Nephron progenitor cell (in vitro differentiated cells): ENCODE measurements around the gene FERMT1.
A peak's percentile ranks its signal among the peaks of the same experiment; 100 is the strongest.

Experiments used
- DNase-seq: peaks from one replicate; pipeline ENCODE4 v3.0.0; 2021
- H3K27ac Mint-ChIP-seq: 2 replicates; pipeline ENCODE4 v1.8.0; 2021; ENCODE audit warnings: mild to moderate bottlenecking, moderate library complexity, mixed read lengths
- H3K27me3 Mint-ChIP-seq: 2 replicates; pipeline ENCODE4 v1.8.0; 2021; ENCODE audit warnings: mild to moderate bottlenecking, low read depth, mixed read lengths; ENCODE audit not compliant: poor library complexity
- H3K36me3 Mint-ChIP-seq: 2 replicates; pipeline ENCODE4 v1.8.0; 2021; ENCODE audit warnings: low read depth, mixed read lengths
- H3K4me1 Mint-ChIP-seq: 2 replicates; pipeline ENCODE4 v1.8.0; 2021; ENCODE audit warnings: mixed read lengths
- H3K4me3 Mint-ChIP-seq: 2 replicates; pipeline ENCODE4 v1.8.0; 2021; ENCODE audit warnings: mild to moderate bottlenecking, moderate library complexity, mixed read lengths
- H3K9me3 Mint-ChIP-seq: 2 replicates; pipeline ENCODE4 v1.8.0; 2021; ENCODE audit warnings: mild to moderate bottlenecking, moderate library complexity, mixed read lengths
- CTCF ChIP-seq: fragments of 200-600 bp; sonication (generic); IDR thresholded peaks from 2 replicates; pipeline ENCODE4 v1.5.0; 2021; ENCODE audit warnings: antibody characterized with exemption

Gene FERMT1

DNA sequence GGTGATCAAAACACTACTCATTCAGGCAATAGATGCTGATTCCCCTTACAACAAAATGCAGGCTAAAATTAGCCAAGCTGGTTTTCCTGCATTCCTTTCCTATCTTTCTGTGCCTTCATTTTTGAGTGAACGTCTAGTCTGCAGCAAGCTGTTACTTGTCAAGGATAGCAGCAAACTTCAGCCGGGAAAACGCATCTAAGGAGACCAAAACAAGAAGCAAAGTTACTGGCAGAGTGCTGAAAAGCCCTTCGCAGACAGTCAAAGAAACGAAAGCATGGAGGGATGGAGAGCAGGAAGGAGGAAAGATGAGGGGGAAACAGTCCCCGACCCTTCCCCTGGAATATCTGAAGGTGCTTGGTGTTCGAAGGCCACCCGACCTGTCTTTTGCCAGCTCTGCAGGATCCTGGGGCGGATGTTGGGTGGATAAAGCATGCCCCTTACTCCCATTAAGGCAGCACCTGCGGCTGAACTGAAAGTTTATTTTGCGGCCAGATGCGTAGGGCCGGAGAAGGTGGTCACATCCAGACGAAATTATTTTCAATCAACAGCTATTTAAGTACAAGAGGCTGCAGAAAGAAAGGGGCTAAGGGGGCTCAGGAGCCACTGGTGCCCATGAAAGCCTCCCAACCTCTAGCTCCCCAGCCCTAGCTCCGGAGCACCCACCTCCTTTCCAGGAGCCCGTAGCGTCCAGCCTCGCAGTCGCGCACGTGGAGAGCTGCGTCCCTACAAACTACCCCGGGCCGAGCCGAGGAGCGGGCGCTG is 538 bp downstream of the FERMT1 start:
- DNase-seq, result no peak
- H3K4me3 Mint-ChIP-seq, result peak overlapping the region; percentile 74
- TF ChIP-seq CTCF, result no peak
- H3K27me3 Mint-ChIP-seq, result peaks cover 70% of the 10 kb centered on the region
- no peaks in the 10 kb centered on the region for H3K9me3 Mint-ChIP-seq
- no peak overlapping the region for H3K27ac Mint-ChIP-seq
- H3K4me1 Mint-ChIP-seq, result peaks cover 11% of the 10 kb centered on the region
- no peaks in the 10 kb centered on the region for H3K36me3 Mint-ChIP-seq

- Mint-ChIP-seq H3K27ac (no peak overlapping the region), H3K4me3 (no peak overlapping the region), H3K27me3 (peaks cover 63% of the 10 kb centered on the region), H3K4me1 (peaks cover 11% of the 10 kb centered on the region), H3K36me3 (no peaks in the 10 kb centered on the region), H3K9me3 (no peaks in the 10 kb centered on the region)
- no peak for TF ChIP-seq CTCF
- DNase-seq, result no peak
Observed at GRCh38 chr20:6121504-6121903, 1.3 kb downstream of the FERMT1 start.

DNA sequence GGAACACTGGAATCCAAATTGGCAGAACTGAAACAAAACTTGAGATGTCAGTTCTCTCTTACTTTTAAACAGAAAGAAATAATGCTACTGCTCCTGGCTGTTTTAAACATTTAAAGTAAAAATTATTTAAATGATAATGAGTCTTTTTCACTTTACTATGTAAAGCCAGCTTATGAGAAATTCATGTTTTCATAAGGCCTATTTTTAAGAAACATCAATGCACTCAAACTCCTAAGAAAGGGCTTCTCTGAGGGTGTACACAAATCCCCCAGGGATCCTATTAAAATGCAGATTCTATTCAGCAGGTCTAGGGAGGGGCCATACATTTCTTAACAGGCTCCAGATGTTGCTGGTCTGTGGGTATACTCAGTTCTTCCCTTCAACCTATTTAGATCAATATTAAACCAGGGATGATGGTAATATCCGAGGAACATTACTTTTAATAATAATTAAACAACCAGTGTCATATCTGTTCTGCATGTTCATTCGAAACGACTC is 2.3 kb downstream of the FERMT1 start:
- peaks cover 54% of the 10 kb centered on the region for H3K27me3 Mint-ChIP-seq
- peaks cover 11% of the 10 kb centered on the region for H3K4me1 Mint-ChIP-seq
- no peak overlapping the region for H3K4me3 Mint-ChIP-seq
- no peak overlapping the region for H3K27ac Mint-ChIP-seq
- DNase-seq, result no peak
- TF ChIP-seq CTCF, result no peak
- no peaks in the 10 kb centered on the region for H3K9me3 Mint-ChIP-seq
- H3K36me3 Mint-ChIP-seq, result no peaks in the 10 kb centered on the region

GRCh38 chr20:6116758-6117157 is 6.1 kb downstream of the FERMT1 start:
- Mint-ChIP-seq H3K9me3 (peaks cover 30% of the 10 kb centered on the region), H3K27ac (no peak overlapping the region), H3K36me3 (peaks cover 27% of the 10 kb centered on the region), H3K4me1 (no peaks in the 10 kb centered on the region), H3K27me3 (peaks cover 22% of the 10 kb centered on the region), H3K4me3 (no peak overlapping the region)
- TF ChIP-seq CTCF, result no peak
- no peak for DNase-seq

DNA sequence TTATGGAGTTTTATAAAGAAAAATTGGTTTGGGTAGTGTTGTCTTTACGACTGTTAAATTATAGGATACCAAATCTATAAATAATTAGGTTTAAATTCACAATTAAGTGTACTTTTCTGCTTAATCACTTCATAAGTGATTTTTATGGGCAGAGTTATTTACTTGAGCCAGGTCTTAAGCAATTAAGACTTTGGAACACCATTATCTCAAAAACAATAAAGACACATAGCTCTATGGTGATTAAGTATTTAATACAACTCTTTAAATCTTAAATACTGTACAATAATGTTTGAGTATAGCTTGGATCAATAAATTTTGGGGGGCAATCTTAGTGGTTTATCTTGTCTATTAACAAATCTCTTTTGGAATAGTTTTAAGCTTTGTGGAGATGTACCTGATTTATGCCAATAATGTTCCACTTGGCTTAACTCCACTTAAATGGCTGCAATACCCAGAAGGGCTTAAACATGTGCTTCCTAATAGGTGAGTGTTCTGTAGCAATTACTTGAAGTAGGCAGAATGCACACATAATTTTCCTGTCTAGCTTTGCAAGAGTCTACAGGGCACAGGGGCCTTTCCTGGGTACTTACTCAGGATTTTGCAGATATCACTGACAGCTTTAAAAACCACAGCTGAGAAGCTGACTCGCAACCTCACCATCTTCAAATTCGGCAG is 7.5 kb downstream of the FERMT1 start:
- peaks cover 27% of the 10 kb centered on the region for H3K36me3 Mint-ChIP-seq
- DNase-seq, result no peak

More for the DNA sequence above, 7.5 kb downstream of the FERMT1 start:
- Mint-ChIP-seq H3K9me3 (peaks cover 30% of the 10 kb centered on the region), H3K4me1 (no peaks in the 10 kb centered on the region), H3K27ac (no peak overlapping the region), H3K27me3 (peaks cover 8% of the 10 kb centered on the region), H3K4me3 (no peak overlapping the region)
- TF ChIP-seq CTCF, result no peak
